EH (cell line): Measurements from ENCODE around the gene SLC12A7.
A peak's percentile ranks its signal among the peaks of the same experiment; 100 is the strongest.
"Not testable (repeated sequence)": the region's sequence is repeated elsewhere in the genome, so short reads cannot be mapped to it uniquely, and the experiment has no call there.

Experiments
- DNase-seq: peaks from one replicate; pipeline ENCODE4 v3.0.0-alpha.2; 2015; ENCODE audit warnings: low read depth

SLC12A7 gene

DNA sequence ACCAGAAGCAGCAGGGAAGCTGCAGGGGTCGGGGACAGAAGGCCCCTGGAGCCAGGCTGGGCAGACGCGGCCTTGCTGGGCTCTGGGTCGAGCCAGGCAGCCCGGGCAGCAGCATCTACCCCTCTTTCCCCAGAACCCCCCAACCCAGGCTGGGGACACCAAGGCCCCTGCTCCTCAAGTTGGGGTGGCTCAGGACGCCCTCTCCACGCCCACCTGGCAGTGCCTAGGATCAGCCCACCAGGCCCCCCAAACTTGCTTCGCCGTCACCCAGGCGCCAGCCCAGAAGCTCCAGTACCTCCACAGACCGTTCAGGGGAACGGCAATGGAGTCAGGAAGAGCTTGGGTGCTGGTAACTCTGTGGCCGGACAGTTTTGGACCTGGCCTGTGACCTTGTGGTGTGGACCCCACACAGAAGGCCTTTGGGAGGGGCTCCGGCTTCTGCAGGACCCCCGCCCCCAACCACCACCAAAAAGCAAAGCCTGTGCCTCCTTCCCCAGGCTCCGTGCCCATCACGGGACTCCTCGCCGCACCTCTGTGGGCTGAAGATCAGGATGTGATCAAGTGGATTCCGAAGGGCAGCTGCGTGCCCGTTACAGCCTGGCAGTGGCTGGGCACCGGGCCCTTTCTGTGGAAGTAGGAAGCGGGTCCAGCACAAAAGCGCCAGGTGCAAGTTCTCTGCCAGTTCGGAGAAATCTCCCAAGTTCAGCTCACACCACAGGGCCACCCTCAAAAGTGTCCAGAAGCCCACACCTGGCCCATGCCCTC lies 2.1 kb downstream of the SLC12A7 start:
- no peak for DNase-seq

- DNase-seq, result no peak
Observed at GRCh38 chr5:1108865-1109174, 3.0 kb downstream of the SLC12A7 start.

GRCh38 chr5:1108023-1108864 lies 3.6 kb downstream of the SLC12A7 start:
- DNase-seq, result no peak

GRCh38 chr5:1107167-1108022 lies 4.5 kb downstream of the SLC12A7 start:
- DNase-seq, result no peak

DNA sequence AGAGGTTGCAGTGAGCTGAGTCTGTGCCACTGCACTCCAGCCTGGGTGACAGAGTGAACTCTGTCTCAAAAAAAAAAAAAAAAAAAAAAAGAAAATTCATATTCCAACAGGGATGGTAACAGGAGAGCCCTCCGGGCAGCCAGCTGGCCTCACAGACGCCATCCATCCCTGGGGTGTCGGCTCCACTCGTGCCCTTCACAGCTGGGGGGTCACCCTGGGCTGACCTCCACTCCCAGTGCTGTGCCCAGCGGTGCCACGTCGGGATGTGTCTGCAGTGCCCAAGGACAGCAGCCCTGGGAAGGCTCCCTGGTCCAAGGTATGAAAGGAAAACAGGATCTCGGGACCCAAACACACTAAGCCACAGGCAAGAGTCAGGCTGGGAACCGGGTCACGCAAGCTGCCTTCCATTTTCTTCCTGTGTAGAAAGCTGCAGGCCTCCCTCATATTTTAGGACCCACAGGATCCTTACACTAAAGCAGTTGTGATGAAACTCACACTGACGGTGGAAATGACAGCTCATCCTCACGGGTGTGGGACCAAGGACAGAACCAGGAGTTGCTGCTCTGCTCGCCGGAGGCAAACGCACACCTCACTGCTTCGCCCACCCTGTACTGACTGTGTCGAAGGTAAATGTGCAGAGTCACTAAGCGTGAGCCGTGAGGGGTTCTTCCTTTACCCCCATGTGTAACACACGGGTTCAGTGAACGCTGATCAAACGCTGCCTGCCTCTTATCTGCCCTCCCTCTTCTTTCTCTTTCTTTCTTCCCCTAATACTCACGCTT lies 5.3 kb downstream of the SLC12A7 start:
- DNase-seq, result no peak

DNA sequence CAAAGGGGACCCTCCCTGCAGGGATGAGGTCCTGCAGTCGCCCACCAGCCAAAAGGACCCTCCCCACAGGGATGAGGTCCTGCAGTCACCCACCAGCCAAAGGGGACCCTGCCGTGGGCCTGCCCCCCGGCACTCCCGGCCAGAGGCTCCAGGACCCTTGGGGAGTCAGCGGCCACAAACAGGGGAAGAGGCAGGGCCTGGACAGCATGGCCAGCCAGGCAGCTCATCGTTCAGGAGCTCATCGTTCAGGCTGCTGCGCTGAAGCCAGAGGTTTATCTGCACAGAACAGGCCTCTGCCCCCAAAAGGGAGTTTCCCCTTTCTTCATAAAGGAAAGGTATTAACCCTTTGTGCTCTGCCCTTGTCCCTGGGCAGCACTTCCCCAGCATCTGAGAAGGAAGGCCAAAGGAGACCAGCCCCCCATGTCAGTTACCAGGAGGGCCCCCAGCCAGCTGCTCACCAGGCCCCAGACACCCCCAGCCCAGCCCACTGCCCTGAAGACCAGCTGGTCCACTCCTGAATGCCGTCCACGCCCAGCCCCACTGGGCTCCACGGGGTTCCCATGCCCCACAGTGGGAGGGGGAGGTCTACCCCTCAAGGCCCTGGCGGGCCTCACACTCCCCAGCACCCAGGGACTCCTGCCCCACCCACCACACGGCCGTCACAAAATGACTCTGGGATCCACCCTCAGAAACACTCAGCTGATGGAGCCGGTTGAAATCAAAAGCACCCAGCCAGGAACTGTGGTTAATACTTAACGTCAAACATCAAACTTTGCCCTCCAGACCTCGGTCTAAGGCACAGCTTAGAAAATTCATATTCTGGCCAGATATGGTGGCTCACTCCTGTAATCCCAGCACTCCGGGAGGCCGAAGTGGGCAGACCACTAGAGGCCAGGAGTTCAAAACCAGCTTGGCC lies 6.3 kb downstream of the SLC12A7 start:
- DNase-seq, result no peak

GRCh38 chr5:1104327-1105006 lies 7.4 kb downstream of the SLC12A7 start:
- DNase-seq, result no peak

- DNase-seq, result peak; percentile 27
Observed at GRCh38 chr5:1103505-1104326, 8.1 kb downstream of the SLC12A7 start.

GRCh38 chr5:1103093-1103492 lies 8.8 kb downstream of the SLC12A7 start:
- no peak for DNase-seq

GRCh38 chr5:1101961-1102713 lies 9.7 kb downstream of the SLC12A7 start:
- DNase-seq, result peak; percentile 46

GRCh38 chr5:1100664-1101574 lies 10.9 kb downstream of the SLC12A7 start:
- no peak for DNase-seq

GRCh38 chr5:1099926-1100663 lies 11.8 kb downstream of the SLC12A7 start:
- DNase-seq, result peak; percentile 54

- no peak for DNase-seq
Observed at GRCh38 chr5:1098986-1099597, 12.8 kb downstream of the SLC12A7 start.

GRCh38 chr5:1097988-1098385 lies 13.9 kb downstream of the SLC12A7 start:
- not testable (repeated sequence) for DNase-seq

GRCh38 chr5:1097381-1097987 lies 14.4 kb downstream of the SLC12A7 start:
- no peak for DNase-seq

- DNase-seq, result no peak
Observed at GRCh38 chr5:1096838-1097237, 15.0 kb downstream of the SLC12A7 start.
